SK-N-SH treated with all-trans-retinoic acid at 6 μM for 48 hours (cell line): Measurements from ENCODE around the gene PIK3CD.

Experiments
- ATAC-seq: fragments of 200-7000 bp; cut with Tn5 transposase; 3 replicates; pipeline ENCODE4 v1.9.1; 2020; ENCODE audit warnings: mild to moderate bottlenecking, moderate library complexity
- ARNTL ChIP-seq: fragments of 450-650 bp; formaldehyde crosslinking; IDR thresholded peaks from 2 replicates; pipeline ENCODE4 v1.5.0; 2020; ENCODE audit warnings: low read depth, mild to moderate bottlenecking, moderate library complexity, borderline replicate concordance
- BACH2 ChIP-seq: fragments of 250-450 bp; sonication (Bioruptor Pico); IDR thresholded peaks from 2 replicates; pipeline ENCODE4 v1.9.0; 2021; ENCODE audit warnings: mild to moderate bottlenecking, borderline replicate concordance
- CSDC2 ChIP-seq: fragments of 250-450 bp; sonication (Bioruptor Pico); IDR thresholded peaks from 2 replicates; pipeline ENCODE4 v1.5.0; 2020; ENCODE audit warnings: mild to moderate bottlenecking, moderate library complexity
- ESRRG ChIP-seq: fragments of 250-450 bp; sonication (Bioruptor Pico); IDR thresholded peaks from 2 replicates; pipeline ENCODE4 v1.6.1; 2021; ENCODE audit warnings: mild to moderate bottlenecking
- GLIS3 ChIP-seq: fragments of 250-450 bp; sonication (Bioruptor Pico); IDR thresholded peaks from 2 replicates; pipeline ENCODE4 v1.5.0; 2020; ENCODE audit warnings: mild to moderate bottlenecking, moderate library complexity
- ISL1 ChIP-seq: fragments of 250-450 bp; sonication (Bioruptor Pico); IDR thresholded peaks from 2 replicates; pipeline ENCODE4 v2.1.2; 2022; ENCODE audit warnings: mild to moderate bottlenecking, moderate library complexity
- OSR1 ChIP-seq: fragments of 250-450 bp; sonication (Bioruptor Pico); IDR thresholded peaks from 2 replicates; pipeline ENCODE4 v1.8.0; 2022; ENCODE audit warnings: moderate library complexity, mild to moderate bottlenecking, inconsistent platforms
- PPARA ChIP-seq: fragments of 250-450 bp; sonication (Bioruptor Pico); IDR thresholded peaks from 2 replicates; pipeline ENCODE4 v1.5.0; 2020; ENCODE audit warnings: mild to moderate bottlenecking, borderline replicate concordance
- RARB ChIP-seq: fragments of 250-450 bp; sonication (Bioruptor Pico); IDR thresholded peaks from 2 replicates; pipeline ENCODE4 v1.8.0; 2021; ENCODE audit warnings: mild to moderate bottlenecking, moderate library complexity
- SNAI2 ChIP-seq: fragments of 250-450 bp; sonication (Bioruptor Pico); IDR thresholded peaks from 2 replicates; pipeline ENCODE4 v1.5.0; 2020; ENCODE audit warnings: mild to moderate bottlenecking, moderate library complexity
- TCF4 ChIP-seq: fragments of 250-450 bp; sonication (Bioruptor Pico); IDR thresholded peaks from 2 replicates; pipeline ENCODE4 v1.8.0; 2021; ENCODE audit warnings: mild to moderate bottlenecking, moderate library complexity, borderline replicate concordance
- TOX ChIP-seq: fragments of 250-450 bp; sonication (Bioruptor Pico); IDR thresholded peaks from 2 replicates; pipeline ENCODE4 v1.8.0; 2021; ENCODE audit warnings: mild to moderate bottlenecking, moderate library complexity, borderline replicate concordance
- ZC3H10 ChIP-seq: fragments of 250-450 bp; sonication (Bioruptor Pico); IDR thresholded peaks from 2 replicates; pipeline ENCODE4 v1.5.1; 2021; ENCODE audit warnings: mild to moderate bottlenecking, moderate library complexity
- ZFP3 ChIP-seq: fragments of 250-450 bp; sonication (Bioruptor Pico); IDR thresholded peaks from 2 replicates; pipeline ENCODE4 v1.5.0; 2020; ENCODE audit warnings: mild to moderate bottlenecking, moderate library complexity
- ZFP30 ChIP-seq: fragments of 450-650 bp; formaldehyde crosslinking; IDR thresholded peaks from 2 replicates; pipeline ENCODE4 v1.5.0; 2022; ENCODE audit warnings: mild to moderate bottlenecking, moderate library complexity
- ZNF565 ChIP-seq: fragments of 450-650 bp; formaldehyde crosslinking; conservative IDR thresholded peaks from 2 replicates; pipeline ENCODE4 v1.5.0; 2020; ENCODE audit warnings: low read depth, mild to moderate bottlenecking, moderate library complexity
- ZNF8 ChIP-seq: fragments of 450-650 bp; formaldehyde crosslinking; IDR thresholded peaks from 2 replicates; pipeline ENCODE4 v1.5.0; 2020; ENCODE audit warnings: mild to moderate bottlenecking, moderate library complexity
- TF ChIP-seq, protein P1 (sequence below): fragments of 250-450 bp; sonication (Bioruptor Pico); IDR thresholded peaks from 2 replicates; pipeline ENCODE4 v1.8.0; 2020; ENCODE audit warnings: mild to moderate bottlenecking, moderate library complexity, borderline replicate concordance
- TF ChIP-seq, protein P2 (sequence below): fragments of 250-450 bp; sonication (Bioruptor Pico); IDR thresholded peaks from 2 replicates; pipeline ENCODE4 v1.8.0; 2021; ENCODE audit warnings: low read depth, mild to moderate bottlenecking, moderate library complexity, borderline replicate concordance
- TF ChIP-seq, protein P3 (sequence below): fragments of 250-450 bp; sonication (Bioruptor Pico); IDR thresholded peaks from 2 replicates; pipeline ENCODE4 v1.5.0; 2020; ENCODE audit warnings: mild to moderate bottlenecking, moderate library complexity
- TF ChIP-seq, protein P4 (sequence below): fragments of 250-450 bp; sonication (Bioruptor Pico); IDR thresholded peaks from 2 replicates; pipeline ENCODE4 v1.5.1; 2021; ENCODE audit warnings: mild to moderate bottlenecking, moderate library complexity
- TF ChIP-seq, protein P5 (sequence below): fragments of 250-450 bp; sonication (Bioruptor Pico); IDR thresholded peaks from 2 replicates; pipeline ENCODE4 v1.5.1; 2020; ENCODE audit warnings: low read depth, mild to moderate bottlenecking, moderate library complexity

Gene PIK3CD

DNA sequence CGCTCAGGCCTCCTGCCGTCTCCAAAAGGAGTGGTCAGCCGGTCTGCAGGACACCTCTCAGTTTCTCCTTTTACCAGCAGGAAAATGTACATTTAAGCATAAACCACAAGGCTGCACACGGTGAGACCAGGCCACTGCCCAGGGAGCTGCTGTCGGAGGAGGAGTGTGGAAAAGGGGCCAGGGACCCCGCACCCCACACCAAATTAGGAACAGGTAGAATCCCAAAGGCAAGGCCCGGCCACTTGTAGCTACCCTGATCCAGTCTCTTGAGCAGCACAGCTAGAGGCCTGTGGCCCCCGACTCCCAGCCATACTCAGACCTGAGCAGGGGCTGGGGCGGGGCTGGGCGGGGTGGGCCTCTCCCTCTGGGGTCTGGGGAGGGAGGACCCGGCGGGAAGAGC lies 78.0 kb downstream of the PIK3CD start:
- TF ChIP-seq BACH2: no peak
- TF ChIP-seq, protein P1, sequence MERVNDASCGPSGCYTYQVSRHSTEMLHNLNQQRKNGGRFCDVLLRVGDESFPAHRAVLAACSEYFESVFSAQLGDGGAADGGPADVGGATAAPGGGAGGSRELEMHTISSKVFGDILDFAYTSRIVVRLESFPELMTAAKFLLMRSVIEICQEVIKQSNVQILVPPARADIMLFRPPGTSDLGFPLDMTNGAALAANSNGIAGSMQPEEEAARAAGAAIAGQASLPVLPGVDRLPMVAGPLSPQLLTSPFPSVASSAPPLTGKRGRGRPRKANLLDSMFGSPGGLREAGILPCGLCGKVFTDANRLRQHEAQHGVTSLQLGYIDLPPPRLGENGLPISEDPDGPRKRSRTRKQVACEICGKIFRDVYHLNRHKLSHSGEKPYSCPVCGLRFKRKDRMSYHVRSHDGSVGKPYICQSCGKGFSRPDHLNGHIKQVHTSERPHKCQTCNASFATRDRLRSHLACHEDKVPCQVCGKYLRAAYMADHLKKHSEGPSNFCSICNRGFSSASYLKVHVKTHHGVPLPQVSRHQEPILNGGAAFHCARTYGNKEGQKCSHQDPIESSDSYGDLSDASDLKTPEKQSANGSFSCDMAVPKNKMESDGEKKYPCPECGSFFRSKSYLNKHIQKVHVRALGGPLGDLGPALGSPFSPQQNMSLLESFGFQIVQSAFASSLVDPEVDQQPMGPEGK: no peak
- TF ChIP-seq PPARA (CRISPR knock-in tag): no peak
- TF ChIP-seq, protein P2, sequence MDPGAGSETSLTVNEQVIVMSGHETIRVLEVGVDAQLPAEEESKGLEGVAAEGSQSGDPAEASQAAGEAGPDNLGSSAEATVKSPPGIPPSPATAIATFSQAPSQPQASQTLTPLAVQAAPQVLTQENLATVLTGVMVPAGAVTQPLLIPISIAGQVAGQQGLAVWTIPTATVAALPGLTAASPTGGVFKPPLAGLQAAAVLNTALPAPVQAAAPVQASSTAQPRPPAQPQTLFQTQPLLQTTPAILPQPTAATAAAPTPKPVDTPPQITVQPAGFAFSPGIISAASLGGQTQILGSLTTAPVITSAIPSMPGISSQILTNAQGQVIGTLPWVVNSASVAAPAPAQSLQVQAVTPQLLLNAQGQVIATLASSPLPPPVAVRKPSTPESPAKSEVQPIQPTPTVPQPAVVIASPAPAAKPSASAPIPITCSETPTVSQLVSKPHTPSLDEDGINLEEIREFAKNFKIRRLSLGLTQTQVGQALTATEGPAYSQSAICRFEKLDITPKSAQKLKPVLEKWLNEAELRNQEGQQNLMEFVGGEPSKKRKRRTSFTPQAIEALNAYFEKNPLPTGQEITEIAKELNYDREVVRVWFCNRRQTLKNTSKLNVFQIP (CRISPR knock-in tag): no peak
- no peak for TF ChIP-seq OSR1 (CRISPR knock-in tag)
- TF ChIP-seq, protein P3, sequence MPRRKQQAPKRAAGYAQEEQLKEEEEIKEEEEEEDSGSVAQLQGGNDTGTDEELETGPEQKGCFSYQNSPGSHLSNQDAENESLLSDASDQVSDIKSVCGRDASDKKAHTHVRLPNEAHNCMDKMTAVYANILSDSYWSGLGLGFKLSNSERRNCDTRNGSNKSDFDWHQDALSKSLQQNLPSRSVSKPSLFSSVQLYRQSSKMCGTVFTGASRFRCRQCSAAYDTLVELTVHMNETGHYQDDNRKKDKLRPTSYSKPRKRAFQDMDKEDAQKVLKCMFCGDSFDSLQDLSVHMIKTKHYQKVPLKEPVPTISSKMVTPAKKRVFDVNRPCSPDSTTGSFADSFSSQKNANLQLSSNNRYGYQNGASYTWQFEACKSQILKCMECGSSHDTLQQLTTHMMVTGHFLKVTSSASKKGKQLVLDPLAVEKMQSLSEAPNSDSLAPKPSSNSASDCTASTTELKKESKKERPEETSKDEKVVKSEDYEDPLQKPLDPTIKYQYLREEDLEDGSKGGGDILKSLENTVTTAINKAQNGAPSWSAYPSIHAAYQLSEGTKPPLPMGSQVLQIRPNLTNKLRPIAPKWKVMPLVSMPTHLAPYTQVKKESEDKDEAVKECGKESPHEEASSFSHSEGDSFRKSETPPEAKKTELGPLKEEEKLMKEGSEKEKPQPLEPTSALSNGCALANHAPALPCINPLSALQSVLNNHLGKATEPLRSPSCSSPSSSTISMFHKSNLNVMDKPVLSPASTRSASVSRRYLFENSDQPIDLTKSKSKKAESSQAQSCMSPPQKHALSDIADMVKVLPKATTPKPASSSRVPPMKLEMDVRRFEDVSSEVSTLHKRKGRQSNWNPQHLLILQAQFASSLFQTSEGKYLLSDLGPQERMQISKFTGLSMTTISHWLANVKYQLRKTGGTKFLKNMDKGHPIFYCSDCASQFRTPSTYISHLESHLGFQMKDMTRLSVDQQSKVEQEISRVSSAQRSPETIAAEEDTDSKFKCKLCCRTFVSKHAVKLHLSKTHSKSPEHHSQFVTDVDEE (CRISPR knock-in tag): no peak
- no peak for TF ChIP-seq ZNF8 (CRISPR knock-in tag)
- TF ChIP-seq ZC3H10 (CRISPR knock-in tag): no peak
- no peak for TF ChIP-seq GLIS3 (CRISPR knock-in tag)
- TF ChIP-seq, protein P4, sequence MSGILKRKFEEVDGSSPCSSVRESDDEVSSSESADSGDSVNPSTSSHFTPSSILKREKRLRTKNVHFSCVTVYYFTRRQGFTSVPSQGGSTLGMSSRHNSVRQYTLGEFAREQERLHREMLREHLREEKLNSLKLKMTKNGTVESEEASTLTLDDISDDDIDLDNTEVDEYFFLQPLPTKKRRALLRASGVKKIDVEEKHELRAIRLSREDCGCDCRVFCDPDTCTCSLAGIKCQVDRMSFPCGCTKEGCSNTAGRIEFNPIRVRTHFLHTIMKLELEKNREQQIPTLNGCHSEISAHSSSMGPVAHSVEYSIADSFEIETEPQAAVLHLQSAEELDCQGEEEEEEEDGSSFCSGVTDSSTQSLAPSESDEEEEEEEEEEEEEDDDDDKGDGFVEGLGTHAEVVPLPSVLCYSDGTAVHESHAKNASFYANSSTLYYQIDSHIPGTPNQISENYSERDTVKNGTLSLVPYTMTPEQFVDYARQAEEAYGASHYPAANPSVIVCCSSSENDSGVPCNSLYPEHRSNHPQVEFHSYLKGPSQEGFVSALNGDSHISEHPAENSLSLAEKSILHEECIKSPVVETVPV (CRISPR knock-in tag): no peak
- TF ChIP-seq ZFP3 (CRISPR knock-in tag): no peak
- TF ChIP-seq SNAI2 (CRISPR knock-in tag): no peak
- no peak for TF ChIP-seq TCF4 (CRISPR knock-in tag)
- TF ChIP-seq CSDC2 (CRISPR knock-in tag): no peak
- TF ChIP-seq, all 23 proteins: peak for 0
- ATAC-seq: no peak

DNA sequence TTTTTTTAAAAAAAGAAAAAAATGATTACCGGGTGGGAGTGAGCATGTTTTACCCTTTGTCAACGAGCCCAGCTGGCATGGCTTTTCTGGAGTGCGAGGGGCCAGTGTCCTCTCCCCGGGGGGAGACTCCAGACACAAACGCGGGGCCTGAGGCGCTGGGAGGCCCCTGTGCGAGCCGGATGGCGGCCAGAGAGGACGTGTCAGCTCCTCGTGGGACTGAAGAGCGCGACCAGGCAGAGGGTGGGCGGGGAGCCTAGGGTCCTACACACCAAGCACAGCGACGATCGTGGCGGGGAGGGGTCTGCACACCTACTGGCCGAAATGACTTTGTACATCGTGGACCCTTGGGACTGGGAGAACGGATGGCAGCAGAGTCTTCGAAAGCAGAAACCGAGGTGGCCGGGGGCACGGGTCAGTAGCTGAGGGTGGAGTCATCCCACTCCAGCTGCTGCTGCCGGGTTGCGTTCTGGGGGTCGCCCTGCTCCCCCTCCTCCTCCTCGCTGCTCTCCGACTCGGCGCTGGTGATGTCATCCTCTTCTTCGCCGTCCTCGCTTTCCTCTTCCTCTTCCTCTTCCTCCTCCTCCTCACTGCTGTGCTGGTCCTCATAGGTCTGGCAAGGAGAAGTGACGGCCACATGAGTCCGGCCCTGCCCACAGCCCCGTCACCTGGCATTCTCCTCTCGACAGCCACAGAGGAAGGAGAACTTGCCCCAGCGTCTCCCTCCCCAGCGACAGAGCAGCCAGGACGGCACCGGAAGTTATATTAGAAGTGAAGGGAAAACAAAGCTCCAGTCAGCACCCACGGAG lies 78.8 kb downstream of the PIK3CD start:
- ATAC-seq: no peak
- TF ChIP-seq RARB (no peak), ZFP30 (CRISPR knock-in tag) (no peak), GLIS3 (CRISPR knock-in tag) (no peak), PPARA (CRISPR knock-in tag) (no peak), ZC3H10 (CRISPR knock-in tag) (no peak), TOX (CRISPR knock-in tag) (no peak), BACH2 (no peak), SNAI2 (CRISPR knock-in tag) (no peak), ZFP3 (CRISPR knock-in tag) (no peak), ESRRG (no peak), OSR1 (CRISPR knock-in tag) (no peak), ISL1 (CRISPR knock-in tag) (no peak), ZNF565 (CRISPR knock-in tag) (no peak), TCF4 (CRISPR knock-in tag) (no peak), ARNTL (CRISPR knock-in tag) (no peak)
- TF ChIP-seq, protein P4 (CRISPR knock-in tag): no peak
- TF ChIP-seq, protein P5, sequence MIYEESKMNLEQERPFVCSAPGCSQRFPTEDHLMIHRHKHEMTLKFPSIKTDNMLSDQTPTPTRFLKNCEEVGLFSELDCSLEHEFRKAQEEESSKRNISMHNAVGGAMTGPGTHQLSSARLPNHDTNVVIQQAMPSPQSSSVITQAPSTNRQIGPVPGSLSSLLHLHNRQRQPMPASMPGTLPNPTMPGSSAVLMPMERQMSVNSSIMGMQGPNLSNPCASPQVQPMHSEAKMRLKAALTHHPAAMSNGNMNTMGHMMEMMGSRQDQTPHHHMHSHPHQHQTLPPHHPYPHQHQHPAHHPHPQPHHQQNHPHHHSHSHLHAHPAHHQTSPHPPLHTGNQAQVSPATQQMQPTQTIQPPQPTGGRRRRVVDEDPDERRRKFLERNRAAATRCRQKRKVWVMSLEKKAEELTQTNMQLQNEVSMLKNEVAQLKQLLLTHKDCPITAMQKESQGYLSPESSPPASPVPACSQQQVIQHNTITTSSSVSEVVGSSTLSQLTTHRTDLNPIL (CRISPR knock-in tag): no peak
